Ovary (tissue), 9 donors: ENCODE measurements around the gene IGFBP4. TPM values are rescaled to one million over a fixed set of nuclear protein-coding genes. Genes with fewer than 3 reads are reported as not detected.

Experiments
- DNase-seq, 5 donors: peaks; one replicate each; pipeline ENCODE4 v3.0.0-alpha.2; 2019 to 2020
- H3K27ac ChIP-seq, 2 donors: fragments of 200-600 bp; one replicate each; pipeline versions ENCODE4 v1.5.1 to v1.8.0; 2019 to 2022
- H3K27me3 ChIP-seq: fragments of 200-600 bp; one replicate; pipeline ENCODE4 v1.8.0; 2022
- H3K36me3 ChIP-seq: fragments of 200-600 bp; sonication (generic); one replicate; pipeline ENCODE4 v1.5.1; 2019
- H3K4me1 ChIP-seq: one replicate; pipeline ENCODE4 v1.8.1; 2013; ENCODE audit warnings: mild to moderate bottlenecking, moderate library complexity; ENCODE audit not compliant: insufficient read depth
- H3K4me3 ChIP-seq: fragments of 200-600 bp; sonication (generic); one replicate; pipeline ENCODE4 v1.5.1; 2017
- H3K9me3 ChIP-seq, 2 donors: fragments of 200-600 bp in 1 of 2; sonication (generic) in 1 of 2; one replicate each; pipeline versions ENCODE4 v1.5.1 to v1.8.1; 2013 to 2019; ENCODE audit warnings: mild to moderate bottlenecking in 1 of 2, moderate library complexity in 1 of 2
- CTCF ChIP-seq, 3 donors: fragments of 450-650 bp in 2 of 3; fragments of 200-600 bp in 1 of 3; IDR thresholded peaks; one replicate each; pipeline versions ENCODE4 v1.5.1 to v1.8.0; 2016 to 2022; ENCODE audit warnings: antibody characterized with exemption in 3 of 3, mild to moderate bottlenecking in 1 of 3
- EP300 ChIP-seq: sonication (generic); formaldehyde crosslinking; IDR thresholded peaks from one replicate; pipeline ENCODE4 v1.6.1; 2017; ENCODE audit warnings: antibody characterized with exemption
- POLR2A ChIP-seq: fragments of 450-650 bp; IDR thresholded peaks from one replicate; pipeline ENCODE4 v1.6.1; 2017; ENCODE audit warnings: antibody characterized with exemption, mild to moderate bottlenecking, moderate library complexity
- WGBS, 3 donors: extraction: QIAGEN DNeasy Blood & Tissue Kit in 1 of 3; methylation state at CpG; one replicate each; pipeline versions ENCODE4 v1.1.5 to v1.1.7; 2013 to 2017; 5-methylcytosine and 5-hydroxymethylcytosine counted together
- intact Hi-C, 4 donors: fragments of 100-400 bp; cut with DNase I; formaldehyde crosslinking; loops; one replicate each; pipeline versions ENCODE4 v1.11.0 to v1.15.1; 2022 to 2023
- polyA plus RNA-seq, 2 donors: library from polyadenylated mRNA; stranded (reverse); fragments of 200-250 nt in 1 of 2; fragments of 350-450 nt in 1 of 2; fragmentation: Illumina TruSeq in 1 of 2; extraction: RNeasy Lipid Tissue Mini Kit (QIAGEN cat#74804) in 1 of 2; gene quantifications; one replicate each; pipeline ENCODE4 v1.2.3, GENCODE V29; 2013 to 2014
- total RNA-seq, 7 donors: library from RNA; depleted of rRNA in 2 of 7; stranded (reverse); fragments of >200 nt in 2 of 7; fragmentation: NEBNext Ultra II Directional in 3 of 7; extraction: Animal tissue kit (Norgen Biotek cat#: 25700) in 3 of 7; gene quantifications; one replicate each; pipeline versions ENCODE4 v1.1.0 to v1.2.4, GENCODE V29; 2016 to 2023
- donor health status: DM: no; HTN: no; CAD: no; lungs with moderate emphysema.
- donor health status: DM: no; HTN: no; CAD: no.
- donor health status: Bipolar disorder and iron deficiency.
- donor health status: DM: yes; HTN: yes; CAD: no.
- donor health status: DM: no; HTN: no; CAD: no.
- donor health status: DM: yes; HTN: yes; CAD: no.

Gene IGFBP4
- total and polyA plus RNA-seq, 9 donors, result 457 to 3,447 (median 1,281) TPM

DNA sequence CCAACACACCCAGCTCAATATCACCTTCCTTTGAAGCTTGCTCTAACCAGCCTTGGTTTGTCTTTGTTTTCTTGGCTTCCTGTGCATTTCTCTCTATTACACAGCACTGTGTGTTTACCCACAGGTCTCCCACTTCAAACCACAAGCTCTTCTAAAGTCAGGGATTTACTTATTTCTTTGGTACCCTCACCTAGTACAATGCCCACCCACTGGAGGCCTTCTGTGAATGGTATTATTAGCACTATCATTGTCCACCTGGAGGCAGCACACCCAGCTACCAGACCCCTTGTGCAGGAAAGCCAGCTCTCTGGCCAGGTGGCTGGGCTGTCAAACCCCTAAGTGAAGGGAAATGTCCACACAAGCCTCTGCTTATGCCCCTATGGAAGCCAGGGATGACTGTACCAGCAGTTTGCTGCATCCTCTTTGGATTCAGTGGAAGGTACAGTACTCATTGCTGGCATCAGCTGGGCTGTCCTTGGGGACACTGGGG lies 16.2 kb upstream of the IGFBP4 start:
- Histone ChIP-seq H3K4me1 (no peaks in the 10 kb centered on the region), H3K36me3 (no peaks in the 10 kb centered on the region), H3K27ac (no peak overlapping the region), H3K4me3 (no peak overlapping the region), H3K27me3 (no peaks in the 10 kb centered on the region), H3K9me3 (no peaks in the 10 kb centered on the region)
- no peak for TF ChIP-seq EP300
- TF ChIP-seq CTCF (IDR thresholded peaks at IDR 0.05), result no peak
- no peak for TF ChIP-seq POLR2A
- intact Hi-C loops, result loop anchor here in 1 of 4 donors (10.0 kb wide), 1 partner anchor 122 kb away; the partner anchor contains the start of gene RARA
- DNase-seq, result peak in 1 of 5 donors; percentile 1

GRCh38 chr17:40430272-40431230 lies 12.7 kb upstream of the IGFBP4 start:
- Histone ChIP-seq H3K4me3 (no peak overlapping the region), H3K9me3 (no peaks in the 10 kb centered on the region), H3K27ac (no peak overlapping the region), H3K27me3 (no peaks in the 10 kb centered on the region), H3K36me3 (no peaks in the 10 kb centered on the region), H3K4me1 (no peaks in the 10 kb centered on the region)
- TF ChIP-seq CTCF (IDR thresholded peaks at IDR 0.05) (no peak), EP300 (no peak), POLR2A (no peak)
- 91 to 96% (median 92%) methylated on average over 10 of the region's 10 CpGs for WGBS, 3 donors
- DNase-seq, result peak in 1 of 5 donors; percentile 6
- intact Hi-C loops, result loop anchor here in 2 of 4 donors (5.0 to 10.0 kb wide), 2 partner anchors 66 to 67 kb away; partner anchors contain the start of gene GJD3 (in 1 of the 2)

DNA sequence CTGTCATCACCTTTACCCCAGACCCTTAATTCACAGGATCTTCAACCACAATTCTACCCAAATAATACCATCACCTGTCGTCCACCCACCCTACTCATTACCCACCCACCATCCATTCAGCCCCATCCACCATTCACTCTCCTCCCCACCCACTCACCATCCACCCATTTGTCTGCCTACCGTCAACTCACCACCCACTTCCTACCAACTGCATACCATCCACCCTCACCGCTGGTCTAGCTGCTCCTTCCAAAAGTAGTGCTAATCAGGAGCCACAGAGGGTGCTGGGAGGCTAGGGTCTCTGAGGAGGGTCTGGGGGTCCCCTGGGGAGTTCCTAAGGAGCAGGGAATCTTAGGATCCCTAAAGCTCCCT lies 12.0 kb upstream of the IGFBP4 start:
- no peaks in the 10 kb centered on the region for H3K36me3 ChIP-seq
- no peaks in the 10 kb centered on the region for H3K9me3 ChIP-seq
- WGBS, 3 donors, result 91 to 98% (median 96%) methylated on average over 3 of the region's 3 CpGs
- intact Hi-C loops, result loop anchor here in 2 of 4 donors (5.0 to 10.0 kb wide), 2 partner anchors 66 kb away; partner anchors contain the start of gene GJD3 (in 1 of the 2)
- no peak for TF ChIP-seq POLR2A
- no peak for TF ChIP-seq CTCF (IDR thresholded peaks at IDR 0.05)
- no peak for TF ChIP-seq EP300
- peak in 2 of 5 donors; percentile 4 for DNase-seq
- H3K4me1 ChIP-seq, result no peaks in the 10 kb centered on the region
- no peak overlapping the region for H3K27ac ChIP-seq
- H3K27me3 ChIP-seq, result no peaks in the 10 kb centered on the region
- H3K4me3 ChIP-seq, result no peak overlapping the region

GRCh38 chr17:40432864-40433528 lies 10.3 kb upstream of the IGFBP4 start:
- TF ChIP-seq CTCF (IDR thresholded peaks at IDR 0.05) (no peak), EP300 (no peak), POLR2A (no peak)
- intact Hi-C loops, result loop anchor here in 2 of 4 donors (5.0 to 10.0 kb wide), 2 partner anchors 64 to 68 kb away; partner anchors contain the start of gene GJD3 (in 1 of the 2)
- no peaks in the 10 kb centered on the region for H3K27me3 ChIP-seq
- no peak overlapping the region for H3K4me3 ChIP-seq
- 29 to 70% (median 69%) methylated on average over 2 of the region's 2 CpGs for whole genome bisulfite sequencing, 3 donors
- no peaks in the 10 kb centered on the region for H3K9me3 ChIP-seq
- no peak overlapping the region for H3K27ac ChIP-seq
- H3K4me1 ChIP-seq, result no peaks in the 10 kb centered on the region
- H3K36me3 ChIP-seq, result no peaks in the 10 kb centered on the region
- peak in 1 of 5 donors; percentile 23 for DNase-seq
